ENCODE data around the gene UBE3C.

- TF ChIP-seq POLR2A (IDR thresholded peaks at IDR 0.05) (no peak), CTCF (IDR thresholded peaks at IDR 0.05) (no peak), POLR2AphosphoS5 (IDR thresholded peaks at IDR 0.05; ENCODE audit: insufficient read depth in 1 of 2, low read depth in 1 of 2) (no peak)
These were observed 158.5 kb downstream of the UBE3C start for GRCh38 chr7:157297185-157297584.

Measured in vagina (tissue), 2 donors.